HepG2 (cell line): ENCODE data around the gene SLX9. TPM values are rescaled to one million over a fixed set of nuclear protein-coding genes. Genes with fewer than 3 reads are reported as not detected.

Experiments used
- ARNTL ChIP-seq: sonication (generic); formaldehyde crosslinking; IDR thresholded peaks from 2 replicates; pipeline ENCODE4 v1.4.0; 2020; ENCODE audit warnings: mild to moderate bottlenecking, missing genetic modification reagents
- BATF2 ChIP-seq: sonication (generic); formaldehyde crosslinking; IDR thresholded peaks from 2 replicates; pipeline ENCODE4 v1.8.0; 2022; ENCODE audit warnings: mild to moderate bottlenecking, missing genetic modification reagents, moderate library complexity
- BRCA1 ChIP-seq: sonication (generic); formaldehyde crosslinking; IDR thresholded peaks from 2 replicates; pipeline ENCODE4 v1.4.0; 2020; ENCODE audit warnings: missing genetic modification reagents
- ESRRA ChIP-seq: sonication (generic); formaldehyde crosslinking; IDR thresholded peaks from 2 replicates; pipeline ENCODE4 v1.5.1; 2020; ENCODE audit warnings: mild to moderate bottlenecking, low read depth, missing genetic modification reagents
- GATA4 ChIP-seq: sonication (generic); IDR thresholded peaks from 2 replicates; pipeline ENCODE4 v1.6.1; 2016; ENCODE audit warnings: antibody characterized with exemption, low read depth, borderline replicate concordance
- MED1 ChIP-seq: sonication (generic); formaldehyde crosslinking; IDR thresholded peaks from 2 replicates; pipeline ENCODE4 v1.4.0; 2020; ENCODE audit warnings: missing genetic modification reagents
- MXD3 ChIP-seq: IDR thresholded peaks from 2 replicates; pipeline ENCODE4 v1.6.1; 2016; ENCODE audit warnings: mild to moderate bottlenecking, missing biosample characterization, missing genetic modification reagents
- MXD4 ChIP-seq: IDR thresholded peaks from 2 replicates; pipeline ENCODE4 v1.6.1; 2016; ENCODE audit warnings: mild to moderate bottlenecking, missing biosample characterization, missing genetic modification reagents
- MZF1 ChIP-seq: sonication (generic); formaldehyde crosslinking; IDR thresholded peaks from 2 replicates; pipeline ENCODE4 v1.8.1; 2023; ENCODE audit warnings: mild to moderate bottlenecking, missing genetic modification reagents, borderline replicate concordance
- SIN3B ChIP-seq: fragments of 150-350 bp; IDR thresholded peaks from 2 replicates; pipeline ENCODE4 v1.6.1; 2014; ENCODE audit warnings: low read length
- TARDBP ChIP-seq: sonication (generic); formaldehyde crosslinking; IDR thresholded peaks from 2 replicates; pipeline ENCODE4 v1.8.0; 2022; ENCODE audit warnings: mild to moderate bottlenecking, missing genetic modification reagents
- TBX2 ChIP-seq: sonication (generic); formaldehyde crosslinking; IDR thresholded peaks from 2 replicates; pipeline ENCODE4 v1.5.0; 2020; ENCODE audit warnings: missing genetic modification reagents, mild to moderate bottlenecking, borderline replicate concordance
- TCF7L2 ChIP-seq: IDR thresholded peaks from 2 replicates; pipeline ENCODE4 v1.6.1; 2011; ENCODE audit warnings: mild to moderate bottlenecking, low read depth, low read length, moderate library complexity
- TGIF2 ChIP-seq: IDR thresholded peaks from 2 replicates; pipeline ENCODE4 v1.6.1; 2016; ENCODE audit warnings: control low read depth, missing compliant biosample characterization
- ZBTB21 ChIP-seq: sonication (generic); formaldehyde crosslinking; IDR thresholded peaks from 2 replicates; pipeline ENCODE4 v1.4.0; 2020; ENCODE audit warnings: missing genetic modification reagents
- ZNF335 ChIP-seq: sonication (generic); formaldehyde crosslinking; IDR thresholded peaks from 2 replicates; pipeline ENCODE4 v1.4.0; 2020; ENCODE audit warnings: missing genetic modification reagents
- ZNF44 ChIP-seq: sonication (generic); formaldehyde crosslinking; IDR thresholded peaks from 2 replicates; pipeline ENCODE4 v1.5.1; 2020; ENCODE audit warnings: mild to moderate bottlenecking, missing genetic modification reagents
- ZNF543 ChIP-seq: sonication (generic); formaldehyde crosslinking; IDR thresholded peaks from 2 replicates; pipeline ENCODE4 v1.4.0; 2020; ENCODE audit warnings: mild to moderate bottlenecking, missing genetic modification reagents
- ZNF546 ChIP-seq: sonication (generic); formaldehyde crosslinking; conservative IDR thresholded peaks from 2 replicates; pipeline ENCODE4 v1.8.1; 2023; ENCODE audit warnings: mild to moderate bottlenecking, missing genetic modification reagents
- ZNF552 ChIP-seq: sonication (generic); formaldehyde crosslinking; IDR thresholded peaks from 2 replicates; pipeline ENCODE4 v1.9.0; 2022; ENCODE audit warnings: missing genetic modification reagents, mild to moderate bottlenecking, borderline replicate concordance
- ZNF740 ChIP-seq: sonication (generic); formaldehyde crosslinking; IDR thresholded peaks from 2 replicates; pipeline ENCODE4 v1.4.0; 2020; ENCODE audit warnings: missing genetic modification reagents
- ZNF749 ChIP-seq: sonication (generic); formaldehyde crosslinking; IDR thresholded peaks from 2 replicates; pipeline ENCODE4 v1.8.0; 2022; ENCODE audit warnings: mild to moderate bottlenecking, missing genetic modification reagents, moderate library complexity, borderline replicate concordance
- ZNF879 ChIP-seq: sonication (generic); formaldehyde crosslinking; IDR thresholded peaks from 2 replicates; pipeline ENCODE4 v1.8.1; 2023; ENCODE audit warnings: missing genetic modification reagents
- polyA plus RNA-seq, 8 experiments: library from polyadenylated mRNA; depleted of rRNA in 3 of 8; stranded (reverse) in 7 of 8; unstranded in 1 of 8; fragments of >200 nt; fragmentation: Illumina TruSeq in 4 of 8; extraction: Trizol in 4 of 8; gene quantifications; 2 replicates each; pipeline versions ENCODE4 v1.2.1 to v1.2.3, GENCODE V29; 2011 to 2016; ENCODE audit warnings: low read depth in 4 of 8, missing spikeins in 1 of 8, mixed read lengths in 1 of 8; ENCODE audit not compliant: insufficient read depth in 1 of 8
- total RNA-seq, 5 experiments: library from RNA; depleted of rRNA; stranded (reverse); fragments of >200 nt; fragmentation: Illumina TruSeq; extraction: Trizol; gene quantifications; 2 replicates each; pipeline ENCODE4 v1.2.3, GENCODE V29; 2016; ENCODE audit warnings: low read depth in 1 of 5
- TF ChIP-seq, protein P1 (sequence below): sonication (generic); formaldehyde crosslinking; IDR thresholded peaks from 2 replicates; pipeline ENCODE4 v1.4.0; 2020; ENCODE audit warnings: missing genetic modification reagents, mild to moderate bottlenecking, borderline replicate concordance
- TF ChIP-seq, protein P2 (sequence below): sonication (generic); formaldehyde crosslinking; IDR thresholded peaks from 2 replicates; pipeline ENCODE4 v1.8.0; 2022; ENCODE audit warnings: mild to moderate bottlenecking, missing genetic modification reagents
- TF ChIP-seq, protein P3 (sequence below): IDR thresholded peaks from 2 replicates; pipeline ENCODE4 v1.6.1; 2012; ENCODE audit warnings: inconsistent platforms

The SLX9 gene
- total and polyA plus RNA-seq, 2 of the 13 experiments (the other 11 are each of a cell fraction or from before 2014, with no cell fraction given), result 21.0 to 47.1 TPM

DNA sequence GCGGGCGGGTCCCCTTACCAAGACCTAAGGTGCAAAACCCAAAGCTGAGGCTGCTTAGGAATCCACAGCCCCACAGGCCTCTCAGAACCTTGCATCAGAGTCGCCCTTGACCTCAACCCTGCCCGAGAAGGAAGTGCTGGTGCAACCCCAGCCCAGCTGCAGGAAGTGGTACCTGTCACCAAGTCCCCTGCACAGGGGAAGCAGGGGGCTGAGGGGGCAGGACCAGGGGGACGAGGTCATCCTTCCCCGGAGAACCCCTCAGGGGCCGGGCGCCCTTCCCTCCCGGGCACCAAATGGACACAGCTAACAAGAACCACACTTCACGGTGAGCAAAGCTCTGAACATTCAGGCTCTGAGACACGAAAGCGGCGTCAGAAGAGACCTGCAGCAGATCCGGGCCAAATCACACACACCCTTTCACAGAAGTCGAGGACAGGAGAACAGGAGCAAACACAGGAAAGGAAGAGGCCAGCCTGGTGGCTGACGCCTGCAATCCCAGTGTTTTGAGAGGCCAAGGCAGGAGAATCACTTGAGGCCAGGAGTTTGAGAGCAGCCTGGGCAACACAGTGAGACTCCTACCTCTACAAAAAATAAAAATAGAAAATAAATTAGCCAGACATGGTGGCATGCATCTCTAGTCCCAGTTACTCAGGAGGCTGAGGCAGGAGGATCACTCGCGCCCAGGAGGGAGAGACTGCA, 25.5 kb upstream of the SLX9 start (continued):
- no peak for TF ChIP-seq ZNF749 (CRISPR knock-in tag)
- no peak for TF ChIP-seq MZF1 (CRISPR knock-in tag)
- no peak for TF ChIP-seq GATA4
- TF ChIP-seq, protein P1, sequence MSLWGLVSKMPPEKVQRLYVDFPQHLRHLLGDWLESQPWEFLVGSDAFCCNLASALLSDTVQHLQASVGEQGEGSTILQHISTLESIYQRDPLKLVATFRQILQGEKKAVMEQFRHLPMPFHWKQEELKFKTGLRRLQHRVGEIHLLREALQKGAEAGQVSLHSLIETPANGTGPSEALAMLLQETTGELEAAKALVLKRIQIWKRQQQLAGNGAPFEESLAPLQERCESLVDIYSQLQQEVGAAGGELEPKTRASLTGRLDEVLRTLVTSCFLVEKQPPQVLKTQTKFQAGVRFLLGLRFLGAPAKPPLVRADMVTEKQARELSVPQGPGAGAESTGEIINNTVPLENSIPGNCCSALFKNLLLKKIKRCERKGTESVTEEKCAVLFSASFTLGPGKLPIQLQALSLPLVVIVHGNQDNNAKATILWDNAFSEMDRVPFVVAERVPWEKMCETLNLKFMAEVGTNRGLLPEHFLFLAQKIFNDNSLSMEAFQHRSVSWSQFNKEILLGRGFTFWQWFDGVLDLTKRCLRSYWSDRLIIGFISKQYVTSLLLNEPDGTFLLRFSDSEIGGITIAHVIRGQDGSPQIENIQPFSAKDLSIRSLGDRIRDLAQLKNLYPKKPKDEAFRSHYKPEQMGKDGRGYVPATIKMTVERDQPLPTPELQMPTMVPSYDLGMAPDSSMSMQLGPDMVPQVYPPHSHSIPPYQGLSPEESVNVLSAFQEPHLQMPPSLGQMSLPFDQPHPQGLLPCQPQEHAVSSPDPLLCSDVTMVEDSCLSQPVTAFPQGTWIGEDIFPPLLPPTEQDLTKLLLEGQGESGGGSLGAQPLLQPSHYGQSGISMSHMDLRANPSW (CRISPR knock-in tag), result no peak
- TF ChIP-seq, protein P2, sequence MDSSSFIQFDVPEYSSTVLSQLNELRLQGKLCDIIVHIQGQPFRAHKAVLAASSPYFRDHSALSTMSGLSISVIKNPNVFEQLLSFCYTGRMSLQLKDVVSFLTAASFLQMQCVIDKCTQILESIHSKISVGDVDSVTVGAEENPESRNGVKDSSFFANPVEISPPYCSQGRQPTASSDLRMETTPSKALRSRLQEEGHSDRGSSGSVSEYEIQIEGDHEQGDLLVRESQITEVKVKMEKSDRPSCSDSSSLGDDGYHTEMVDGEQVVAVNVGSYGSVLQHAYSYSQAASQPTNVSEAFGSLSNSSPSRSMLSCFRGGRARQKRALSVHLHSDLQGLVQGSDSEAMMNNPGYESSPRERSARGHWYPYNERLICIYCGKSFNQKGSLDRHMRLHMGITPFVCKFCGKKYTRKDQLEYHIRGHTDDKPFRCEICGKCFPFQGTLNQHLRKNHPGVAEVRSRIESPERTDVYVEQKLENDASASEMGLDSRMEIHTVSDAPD (CRISPR knock-in tag), result no peak
- TF ChIP-seq BRCA1 (CRISPR knock-in tag), result no peak
- TF ChIP-seq ZNF543 (CRISPR knock-in tag), result 0 out of 2 replicates have a peak, but pooled peaks have one; percentile 9
- no peak for TF ChIP-seq SIN3B
- no peak for TF ChIP-seq BATF2 (CRISPR knock-in tag)
- TF ChIP-seq ZNF740 (CRISPR knock-in tag), result no peak
- no peak for TF ChIP-seq TCF7L2
- TF ChIP-seq ESRRA (CRISPR knock-in tag), result peak; percentile 75; the same call in 1 of the 2 replicates
- peak; percentile 89; the same call in 1 of the 2 replicates for TF ChIP-seq TGIF2 (CRISPR knock-in tag)
- TF ChIP-seq TARDBP (CRISPR knock-in tag), result peak; percentile 80; the same call in 1 of the 2 replicates
- TF ChIP-seq ZNF335 (CRISPR knock-in tag), result no peak
- TF ChIP-seq MED1 (CRISPR knock-in tag), result peak; percentile 81
- TF ChIP-seq ZNF552, result no peak
- TF ChIP-seq ZNF546 (CRISPR knock-in tag), result peak; percentile 61; the same call in 1 of the 2 replicates
- no peak for TF ChIP-seq ZBTB21 (CRISPR knock-in tag)
- no peak for TF ChIP-seq MXD3 (CRISPR knock-in tag)
- peak; percentile 43; the same call in 1 of the 2 replicates for TF ChIP-seq ARNTL
- TF ChIP-seq, protein P3, sequence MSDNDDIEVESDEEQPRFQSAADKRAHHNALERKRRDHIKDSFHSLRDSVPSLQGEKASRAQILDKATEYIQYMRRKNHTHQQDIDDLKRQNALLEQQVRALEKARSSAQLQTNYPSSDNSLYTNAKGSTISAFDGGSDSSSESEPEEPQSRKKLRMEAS, result no peak
- TF ChIP-seq MXD4 (CRISPR knock-in tag), result no peak
- peak; percentile 62; the same call in 1 of the 2 replicates for TF ChIP-seq TBX2
- TF ChIP-seq ZNF44 (CRISPR knock-in tag), result no peak
- TF ChIP-seq ZNF879 (CRISPR knock-in tag), result no peak
